Measurements from ENCODE around the gene NUDT9.
"Not testable (repeated sequence)": the region's sequence is repeated elsewhere in the genome, so short reads cannot be mapped to it uniquely, and the experiment has no call there.

NUDT9 gene, protein sequence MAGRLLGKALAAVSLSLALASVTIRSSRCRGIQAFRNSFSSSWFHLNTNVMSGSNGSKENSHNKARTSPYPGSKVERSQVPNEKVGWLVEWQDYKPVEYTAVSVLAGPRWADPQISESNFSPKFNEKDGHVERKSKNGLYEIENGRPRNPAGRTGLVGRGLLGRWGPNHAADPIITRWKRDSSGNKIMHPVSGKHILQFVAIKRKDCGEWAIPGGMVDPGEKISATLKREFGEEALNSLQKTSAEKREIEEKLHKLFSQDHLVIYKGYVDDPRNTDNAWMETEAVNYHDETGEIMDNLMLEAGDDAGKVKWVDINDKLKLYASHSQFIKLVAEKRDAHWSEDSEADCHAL

GRCh38 chr4:87422104-87423052 lies at the start of gene NUDT9:
NUDT9 (plus strand) TSS chr4:87422573; CDS start chr4:87422906, 333 bp downstream.
- peak; percentile 86 for DNase-seq

DNA sequence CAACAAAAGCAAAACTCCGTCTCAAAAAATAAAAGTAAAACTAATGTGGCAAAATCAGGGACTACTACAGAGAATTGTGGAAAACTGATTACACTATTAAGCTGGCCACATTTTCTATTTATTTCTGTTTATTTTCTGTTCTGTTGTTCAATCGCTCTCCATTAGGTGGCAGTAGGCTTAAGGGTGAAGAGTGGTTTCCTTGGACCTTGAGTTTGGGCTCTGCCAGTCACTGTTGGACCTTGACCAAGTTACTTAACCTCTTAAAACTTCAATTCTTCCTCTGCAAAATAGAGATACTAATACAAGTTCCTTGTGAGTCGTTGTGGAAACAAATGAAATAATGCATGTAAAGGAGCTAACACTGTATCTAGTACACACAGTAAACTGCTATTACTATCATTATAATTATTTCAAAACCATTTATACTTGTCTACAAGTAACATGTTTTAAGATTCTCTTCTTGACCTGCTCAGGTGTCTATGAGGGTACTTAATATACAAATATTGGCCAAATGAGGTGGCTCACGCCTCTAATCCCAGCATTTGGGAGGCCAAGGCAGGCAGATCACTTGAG lies 46.6 kb upstream of the NUDT9 start:
- no peak for DNase-seq

DNA sequence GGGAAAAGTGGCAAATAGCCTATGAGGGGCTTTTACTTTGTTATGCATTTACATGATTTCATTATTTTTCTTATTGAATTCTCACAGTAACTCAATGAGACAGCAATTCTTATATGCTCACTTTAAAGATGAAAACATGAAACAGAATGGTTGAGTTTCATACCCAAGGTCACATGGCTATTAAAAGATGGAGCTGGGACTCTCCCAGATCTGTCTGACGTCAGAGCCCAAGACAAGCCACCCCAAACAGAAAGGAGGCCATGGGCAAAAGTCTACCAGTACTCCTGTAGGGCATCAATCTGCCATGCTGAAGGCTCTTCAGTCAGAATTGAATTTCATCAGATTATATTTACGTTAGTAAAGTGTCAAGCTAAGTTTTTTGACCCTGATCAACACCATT lies 44.6 kb upstream of the NUDT9 start:
- no peak for DNase-seq

DNA sequence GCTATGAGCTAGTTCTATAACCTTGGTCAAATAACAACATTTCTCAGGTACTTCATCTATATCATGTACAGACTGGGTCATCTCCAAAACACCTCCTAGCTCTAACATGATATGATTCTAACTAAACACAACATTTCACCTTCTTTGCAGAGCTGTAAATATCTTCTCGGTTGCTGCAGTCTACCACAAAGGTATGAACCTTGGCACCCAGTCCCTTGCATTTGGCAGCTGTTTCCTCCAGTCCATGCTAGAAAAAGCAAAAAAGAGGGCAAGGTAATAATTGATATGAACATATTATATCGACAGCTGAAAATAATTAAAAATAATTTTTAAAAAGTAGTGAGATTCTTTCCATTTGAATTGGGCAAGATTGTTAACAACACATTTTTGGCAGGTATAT lies 40.3 kb upstream of the NUDT9 start:
- DNase-seq = no peak

- no peak for DNase-seq
These were observed 39.4 kb upstream of the NUDT9 start for GRCh38 chr4:87382931-87383330.

GRCh38 chr4:87384466-87385132 lies 37.8 kb upstream of the NUDT9 start:
- DNase-seq = not testable (repeated sequence)

GRCh38 chr4:87387237-87387636 lies 35.1 kb upstream of the NUDT9 start:
- DNase-seq = no peak

GRCh38 chr4:87388901-87389300 lies 33.5 kb upstream of the NUDT9 start:
- DNase-seq = no peak

- not testable (repeated sequence) for DNase-seq
These were observed 32.3 kb upstream of the NUDT9 start for GRCh38 chr4:87390055-87390454.

GRCh38 chr4:87390551-87390890 lies 31.9 kb upstream of the NUDT9 start:
- no peak for DNase-seq

DNA sequence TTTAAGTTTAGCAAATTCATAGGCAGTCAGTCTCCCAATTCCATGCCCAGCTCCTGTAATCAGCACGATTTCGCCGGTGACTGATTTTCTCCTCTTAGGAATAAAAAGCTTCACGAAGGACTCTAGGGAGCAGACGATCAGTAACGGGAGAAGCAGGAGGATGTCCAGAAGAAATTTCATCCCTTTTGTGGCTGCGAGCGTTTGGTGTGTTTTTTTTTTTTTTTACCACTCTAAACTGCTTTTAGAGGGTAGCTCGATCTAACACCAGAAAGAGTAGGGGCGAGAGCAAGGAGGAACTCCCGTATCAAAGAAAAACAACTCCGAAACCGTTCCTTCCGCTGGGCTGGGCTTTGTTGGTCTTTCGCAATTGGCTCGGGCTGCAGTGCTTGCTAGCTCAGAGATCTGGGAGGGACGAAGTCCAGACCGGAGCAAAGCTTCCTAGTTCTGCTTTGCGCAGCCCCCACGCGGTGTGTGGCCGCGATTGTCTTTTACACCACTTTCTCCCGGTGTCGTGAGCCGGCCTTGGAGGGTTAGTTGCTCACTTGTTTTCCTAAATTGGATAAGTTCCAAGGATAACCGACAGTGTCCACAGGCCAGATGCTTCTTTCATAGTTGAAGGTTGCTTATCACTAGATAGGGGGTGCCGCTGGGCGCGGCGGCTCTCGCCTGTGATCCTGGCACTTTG lies 31.3 kb upstream of the NUDT9 start, which contains the start of gene HSD17B11:
Gene HSD17B11, minus strand, starts transcription at position 298 of the 685 bp plus-strand sequence. Its CDS starts 118 bp downstream, at position 180.
- peak; percentile 86 for DNase-seq

DNA sequence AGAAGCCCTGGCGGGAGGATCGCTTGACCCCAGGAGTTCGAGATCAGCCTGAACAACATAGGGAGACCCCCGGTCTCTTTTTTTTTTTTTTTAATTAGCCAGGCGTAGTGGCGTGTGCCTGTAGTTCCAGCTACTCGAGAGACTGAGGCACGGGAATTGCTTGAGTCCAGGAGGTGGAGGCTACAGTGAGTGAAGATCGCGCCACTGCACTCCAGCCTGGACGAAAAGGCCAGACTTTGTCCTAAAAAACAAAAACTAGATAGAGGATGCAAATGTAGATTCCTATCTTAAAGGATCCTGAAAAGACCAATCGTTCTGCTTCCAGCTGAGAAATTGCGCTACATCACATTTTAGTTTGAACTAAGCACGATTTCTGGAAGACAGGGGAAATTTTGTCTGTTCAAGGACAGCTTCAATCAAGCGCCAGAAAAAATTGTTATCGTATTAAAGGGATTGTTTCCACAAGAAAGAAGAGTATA lies 30.8 kb upstream of the NUDT9 start:
- no peak for DNase-seq

GRCh38 chr4:87392183-87392582 lies 30.2 kb upstream of the NUDT9 start:
- no peak for DNase-seq

DNA sequence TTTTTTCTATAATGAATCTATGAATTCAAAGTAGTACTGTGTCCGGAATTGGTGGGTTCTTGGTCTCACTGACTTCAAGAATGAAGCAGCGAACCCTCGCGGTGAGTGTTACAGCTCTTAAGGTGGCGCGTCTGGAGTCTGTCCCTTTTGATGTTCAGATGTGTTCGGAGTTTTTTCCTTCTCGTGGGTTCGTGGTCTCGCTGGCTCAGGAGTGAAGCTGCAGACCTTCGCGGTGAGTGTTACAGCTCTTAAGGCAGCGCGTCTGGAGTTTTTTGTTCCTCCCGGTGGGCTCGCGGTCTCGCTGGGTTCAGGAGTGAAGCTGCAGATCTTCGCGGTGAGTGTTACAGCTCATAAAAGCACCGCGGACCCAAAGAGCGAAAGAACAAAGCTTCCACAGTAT lies 27.3 kb upstream of the NUDT9 start:
- DNase-seq = not testable (repeated sequence)

GRCh38 chr4:87395851-87396250 lies 26.5 kb upstream of the NUDT9 start:
- not testable (repeated sequence) for DNase-seq

- DNase-seq = no peak
These were observed 23.2 kb upstream of the NUDT9 start for GRCh38 chr4:87399148-87399547.

DNA sequence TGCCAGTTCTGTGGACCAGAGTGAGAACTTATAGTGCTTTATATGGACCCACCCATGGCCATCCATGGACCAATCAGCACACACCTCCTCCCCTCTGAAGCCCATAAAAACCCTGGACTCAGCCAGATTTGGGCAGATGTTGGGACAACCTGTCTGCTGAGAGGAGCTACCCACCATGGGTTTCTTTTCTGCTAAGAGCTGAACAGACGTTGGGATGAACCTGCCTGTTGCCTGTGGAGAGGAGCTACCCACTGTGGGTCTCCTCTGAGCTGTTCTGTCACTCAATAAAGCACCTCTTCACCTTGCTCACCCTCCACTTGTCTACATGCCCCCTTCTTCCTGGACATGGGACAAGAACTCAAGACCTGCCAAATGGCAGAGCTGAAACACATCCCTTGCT lies 22.4 kb upstream of the NUDT9 start:
- no peak for DNase-seq

- DNase-seq = not testable (repeated sequence)
These were observed 18.6 kb upstream of the NUDT9 start for GRCh38 chr4:87403732-87404131.

- no peak for DNase-seq
These were observed 17.1 kb upstream of the NUDT9 start for GRCh38 chr4:87405211-87405820.

DNA sequence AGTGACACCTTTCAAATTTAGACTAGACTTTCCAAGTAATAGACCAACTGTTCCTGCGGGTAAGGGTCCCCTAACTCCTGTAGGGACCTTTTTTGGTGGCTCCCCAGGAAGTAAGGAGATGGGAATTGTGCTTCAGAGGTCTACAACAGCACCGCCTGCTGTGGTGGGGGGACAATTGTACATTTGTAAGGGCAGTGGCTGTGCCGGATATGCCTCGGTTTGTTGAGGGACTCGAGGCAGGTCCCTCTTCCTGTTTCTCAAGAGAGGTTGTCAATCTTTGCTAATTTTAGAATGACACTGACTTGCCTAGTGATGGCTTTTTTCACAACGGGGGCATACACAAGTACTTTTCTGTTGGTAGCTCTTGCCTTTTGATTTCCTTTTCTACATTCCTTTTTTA lies 15.9 kb upstream of the NUDT9 start:
- no peak for DNase-seq

DNA sequence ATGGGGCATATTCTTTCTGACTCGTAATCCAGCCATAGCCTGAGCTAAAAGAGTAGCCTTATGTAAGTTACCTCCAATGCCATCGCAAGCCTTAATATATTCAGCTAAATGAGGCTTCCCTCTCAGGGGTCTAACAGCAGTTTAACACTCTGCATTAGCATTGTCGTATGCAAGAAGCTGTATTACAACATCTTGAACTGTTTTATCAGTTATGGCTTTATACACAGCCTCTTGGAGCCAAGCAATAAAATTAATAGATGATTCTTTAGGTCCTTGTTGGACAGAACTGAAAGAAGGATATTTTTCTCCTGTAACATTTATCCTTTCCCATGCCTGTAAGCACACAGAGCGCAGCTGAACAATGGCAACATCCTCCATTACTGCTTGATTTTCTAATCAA lies 15.5 kb upstream of the NUDT9 start:
- not testable (repeated sequence) for DNase-seq
